ENCODE results near the gene MACF1. TPM values are rescaled to one million over a fixed set of nuclear protein-coding genes. Genes with fewer than 3 reads are reported as not detected.

Gene MACF1
- total and polyA plus RNA-seq, 9 donors = 93.6 to 331 (median 247) TPM

GRCh38 chr1:39378377-39378776 is 173.9 kb downstream of the MACF1 start:
- no peak for DNase-seq
- WGBS, 3 donors = 31 to 44% (median 37%) methylated on average over 2 of the region's 2 CpGs
- no peaks in the 10 kb centered on the region for H3K27me3 ChIP-seq
- H3K4me1 ChIP-seq (ENCODE audit: insufficient read depth) = no peaks in the 10 kb centered on the region
- H3K4me3 ChIP-seq = no peak overlapping the region
- H3K27ac ChIP-seq = no peak overlapping the region
- intact Hi-C loops (cut with DNase I) = no loop called here
- no peak for TF ChIP-seq CTCF (IDR thresholded peaks at IDR 0.05)
- TF ChIP-seq EP300 (IDR thresholded peaks at IDR 0.05) = no peak
- no peak for TF ChIP-seq POLR2A (IDR thresholded peaks at IDR 0.05)
- H3K36me3 ChIP-seq = no peaks in the 10 kb centered on the region
- no peaks in the 10 kb centered on the region for H3K9me3 ChIP-seq

- intact Hi-C loops (cut with DNase I) = no loop called here
- WGBS, 3 donors = 59 to 71% (median 68%) methylated on average over 2 of the region's 2 CpGs
- no peak for DNase-seq
- TF ChIP-seq POLR2A (IDR thresholded peaks at IDR 0.05) = no peak
- no peaks in the 10 kb centered on the region for H3K27me3 ChIP-seq
- H3K4me1 ChIP-seq (ENCODE audit: insufficient read depth) = no peaks in the 10 kb centered on the region
- H3K9me3 ChIP-seq = no peaks in the 10 kb centered on the region
- H3K27ac ChIP-seq = no peak overlapping the region
- H3K4me3 ChIP-seq = no peak overlapping the region
- H3K36me3 ChIP-seq = no peaks in the 10 kb centered on the region
These were observed 174.7 kb downstream of the MACF1 start for GRCh38 chr1:39379187-39379586.

GRCh38 chr1:39380036-39380435 is 175.5 kb downstream of the MACF1 start:
- no peak overlapping the region for H3K27ac ChIP-seq
- no peaks in the 10 kb centered on the region for H3K36me3 ChIP-seq
- DNase-seq = no peak
- no peaks in the 10 kb centered on the region for H3K9me3 ChIP-seq
- H3K4me3 ChIP-seq = no peak overlapping the region
- no peaks in the 10 kb centered on the region for H3K27me3 ChIP-seq
- intact Hi-C loops (cut with DNase I) = no loop called here
- H3K4me1 ChIP-seq (ENCODE audit: insufficient read depth) = no peaks in the 10 kb centered on the region
- TF ChIP-seq CTCF (IDR thresholded peaks at IDR 0.05) (no peak), EP300 (IDR thresholded peaks at IDR 0.05) (no peak), POLR2A (IDR thresholded peaks at IDR 0.05) (no peak)

GRCh38 chr1:39381839-39382238 is 177.3 kb downstream of the MACF1 start:
- no peaks in the 10 kb centered on the region for H3K36me3 ChIP-seq
- intact Hi-C loops (cut with DNase I) = no loop called here
- 49 to 60% (median 50%) methylated on average over 5 of the region's 5 CpGs for WGBS, 3 donors

GRCh38 chr1:39384305-39384704 is 179.8 kb downstream of the MACF1 start:
- 70 to 89% (median 78%) methylated on average over 2 of the region's 2 CpGs for WGBS, 3 donors
- intact Hi-C loops (cut with DNase I) = no loop called here
- H3K4me3 ChIP-seq = no peak overlapping the region
- no peak for DNase-seq
- H3K27me3 ChIP-seq = no peaks in the 10 kb centered on the region
- no peak overlapping the region for H3K27ac ChIP-seq
- no peaks in the 10 kb centered on the region for H3K9me3 ChIP-seq
- H3K36me3 ChIP-seq = no peaks in the 10 kb centered on the region
- no peak for TF ChIP-seq CTCF (IDR thresholded peaks at IDR 0.05)
- TF ChIP-seq POLR2A (IDR thresholded peaks at IDR 0.05) = no peak
- TF ChIP-seq EP300 (IDR thresholded peaks at IDR 0.05) = no peak
- no peaks in the 10 kb centered on the region for H3K4me1 ChIP-seq (ENCODE audit: insufficient read depth)

More at GRCh38 chr1:39381839-39382238, 177.3 kb downstream of the MACF1 start:
- H3K4me1 ChIP-seq (ENCODE audit: insufficient read depth) = no peaks in the 10 kb centered on the region
- H3K27me3 ChIP-seq = no peaks in the 10 kb centered on the region
- TF ChIP-seq POLR2A (IDR thresholded peaks at IDR 0.05) = no peak
- no peak for TF ChIP-seq CTCF (IDR thresholded peaks at IDR 0.05)
- TF ChIP-seq EP300 (IDR thresholded peaks at IDR 0.05) = no peak
- no peak for DNase-seq
- H3K27ac ChIP-seq = no peak overlapping the region
- no peaks in the 10 kb centered on the region for H3K9me3 ChIP-seq
- H3K4me3 ChIP-seq = no peak overlapping the region
